HepG2 (cell line): ENCODE results near the gene S100A16. TPM values are rescaled to one million over a fixed set of nuclear protein-coding genes. Genes with fewer than 3 reads are reported as not detected.
A peak's percentile ranks its signal among the peaks of the same experiment; 100 is the strongest.

ENCODE experiments used
- ARHGAP35 ChIP-seq: sonication (generic); formaldehyde crosslinking; IDR thresholded peaks from 2 replicates; pipeline ENCODE4 v1.9.0; 2022; ENCODE audit warnings: mild to moderate bottlenecking, inconsistent platforms, moderate library complexity, missing genetic modification reagents, borderline replicate concordance
- ASH2L ChIP-seq: fragments of 300-600, 200-600 bp; sonication (generic); IDR thresholded peaks from 2 replicates; pipeline ENCODE4 v1.7.0; 2017; ENCODE audit warnings: low read depth, mild to moderate bottlenecking, moderate library complexity, mixed read lengths, low read length; ENCODE audit not compliant: insufficient read length
- CEBPB ChIP-seq: IDR thresholded peaks from 2 replicates; pipeline ENCODE4 v1.6.1; 2011; ENCODE audit warnings: low read depth, low read length, improper control_type of control experiment, borderline replicate concordance
- NR0B2 ChIP-seq: sonication (generic); formaldehyde crosslinking; IDR thresholded peaks from 2 replicates; pipeline ENCODE4 v1.4.0; 2020; ENCODE audit warnings: mild to moderate bottlenecking, missing genetic modification reagents
- RBFOX2 ChIP-seq: fragments of 200-400 bp; formaldehyde crosslinking; IDR thresholded peaks from 2 replicates; pipeline ENCODE4 v1.6.1; 2017; ENCODE audit warnings: low read depth, mild to moderate bottlenecking, low read length
- SRF ChIP-seq: IDR thresholded peaks from 2 replicates; pipeline ENCODE4 v1.6.1; 2011; ENCODE audit warnings: mild to moderate bottlenecking, low read depth, low read length, moderate library complexity
- TARDBP ChIP-seq: sonication (generic); formaldehyde crosslinking; IDR thresholded peaks from 2 replicates; pipeline ENCODE4 v1.8.0; 2022; ENCODE audit warnings: mild to moderate bottlenecking, missing genetic modification reagents
- THAP11 ChIP-seq: IDR thresholded peaks from 2 replicates; pipeline ENCODE4 v1.6.1; 2016; ENCODE audit warnings: missing biosample characterization, missing genetic modification reagents
- ZFP41 ChIP-seq: sonication (generic); formaldehyde crosslinking; IDR thresholded peaks from 2 replicates; pipeline ENCODE4 v1.4.0; 2020; ENCODE audit warnings: mild to moderate bottlenecking, missing genetic modification reagents, borderline replicate concordance
- ZFP91 ChIP-seq: sonication (generic); formaldehyde crosslinking; IDR thresholded peaks from 2 replicates; pipeline ENCODE4 v1.9.0; 2022; ENCODE audit warnings: missing genetic modification reagents, mild to moderate bottlenecking, borderline replicate concordance
- ZGPAT ChIP-seq: IDR thresholded peaks from 2 replicates; pipeline ENCODE4 v1.6.1; 2016; ENCODE audit warnings: mild to moderate bottlenecking
- ZNF17 ChIP-seq: sonication (generic); formaldehyde crosslinking; IDR thresholded peaks from 2 replicates; pipeline ENCODE4 v1.5.0; 2020; ENCODE audit warnings: mild to moderate bottlenecking, missing genetic modification reagents
- ZNF275 ChIP-seq: sonication (generic); formaldehyde crosslinking; IDR thresholded peaks from 2 replicates; pipeline ENCODE4 v1.8.0; 2022; ENCODE audit warnings: missing genetic modification reagents, mild to moderate bottlenecking, inconsistent platforms, borderline replicate concordance
- ZNF354B ChIP-seq: sonication (generic); formaldehyde crosslinking; IDR thresholded peaks from 2 replicates; pipeline ENCODE4 v1.8.0; 2022; ENCODE audit warnings: mild to moderate bottlenecking, missing genetic modification reagents
- ZNF784 ChIP-seq: sonication (generic); formaldehyde crosslinking; IDR thresholded peaks from 2 replicates; pipeline ENCODE4 v1.5.1; 2020; ENCODE audit warnings: missing genetic modification reagents, mild to moderate bottlenecking, borderline replicate concordance
- ZNF841 ChIP-seq: sonication (generic); formaldehyde crosslinking; IDR thresholded peaks from 2 replicates; pipeline ENCODE4 v1.8.1; 2023; ENCODE audit warnings: missing genetic modification reagents, borderline replicate concordance
- polyA plus RNA-seq, 8 experiments: library from polyadenylated mRNA; depleted of rRNA in 3 of 8; stranded (reverse) in 7 of 8; unstranded in 1 of 8; fragments of >200 nt; fragmentation: Illumina TruSeq in 4 of 8; extraction: Trizol in 4 of 8; gene quantifications; 2 replicates each; pipeline versions ENCODE4 v1.2.1 to v1.2.3, GENCODE V29; 2011 to 2016; ENCODE audit warnings: low read depth in 4 of 8, missing spikeins in 1 of 8, mixed read lengths in 1 of 8; ENCODE audit not compliant: insufficient read depth in 1 of 8
- total RNA-seq, 5 experiments: library from RNA; depleted of rRNA; stranded (reverse); fragments of >200 nt; fragmentation: Illumina TruSeq; extraction: Trizol; gene quantifications; 2 replicates each; pipeline ENCODE4 v1.2.3, GENCODE V29; 2016; ENCODE audit warnings: low read depth in 1 of 5
- TF ChIP-seq, protein P1 (sequence below): IDR thresholded peaks from 2 replicates; pipeline ENCODE4 v1.6.1; 2012; ENCODE audit warnings: low read length, improper control_type of control experiment

S100A16 gene
- total and polyA plus RNA-seq, 2 of the 13 experiments (the other 11 are each of a cell fraction or from before 2014, with no cell fraction given), result 46.0 to 195 TPM

DNA sequence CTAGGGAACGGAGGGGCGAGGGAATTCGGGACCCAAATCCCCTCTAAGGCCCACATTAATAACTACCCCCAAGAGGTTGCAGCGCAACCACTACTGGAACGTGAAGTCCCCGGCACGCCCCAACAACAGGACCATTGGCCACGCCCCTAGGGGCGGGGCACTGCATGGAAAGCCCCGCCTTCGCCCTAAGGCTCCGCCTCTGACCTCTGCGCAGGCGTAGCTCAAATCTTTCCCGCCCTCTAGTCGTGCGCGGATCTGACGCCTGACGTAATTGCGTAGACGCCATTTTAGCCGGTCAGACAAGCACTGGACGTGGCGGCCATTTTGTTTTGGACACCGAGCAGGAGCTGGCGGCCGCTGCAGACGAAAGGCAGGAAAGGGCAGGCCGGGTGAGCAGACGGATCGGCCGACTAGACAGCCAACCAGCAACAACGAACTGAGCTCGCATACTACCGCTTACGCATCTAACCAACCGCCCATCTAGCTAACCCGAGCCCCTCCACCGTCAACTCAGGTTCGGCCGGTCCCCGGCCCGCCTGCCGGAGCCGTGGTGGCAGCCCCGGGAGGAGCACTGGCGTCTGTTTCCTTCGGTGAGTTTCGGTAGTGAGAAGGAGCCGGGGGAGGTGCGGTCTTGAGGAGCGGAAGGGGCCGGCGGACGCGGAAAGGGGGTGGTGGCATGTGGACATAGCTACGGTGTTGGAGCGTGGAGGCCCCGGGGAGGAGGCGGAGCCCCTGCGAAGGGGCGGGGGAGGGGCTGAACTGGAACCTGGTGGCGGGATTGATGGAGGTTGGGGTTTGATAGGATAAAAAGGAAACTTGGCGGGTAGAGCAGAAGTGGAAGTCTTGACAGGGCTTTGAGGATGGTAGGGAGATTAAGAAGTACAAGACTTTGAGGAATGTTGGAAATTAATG is 21.1 kb upstream of the S100A16 start, which contains the start of gene CHTOP (continued):
- TF ChIP-seq ARHGAP35 (peak; percentile 71; the same call in 1 of the 2 replicates), ZNF17 (CRISPR knock-in tag) (no peak), SRF (no peak), ZGPAT (CRISPR knock-in tag) (peak; percentile 78), ZNF841 (CRISPR knock-in tag) (no peak), ZFP41 (CRISPR knock-in tag) (no peak), THAP11 (CRISPR knock-in tag) (peak; percentile 90), ZFP91 (CRISPR knock-in tag) (peak; percentile 93), ZNF354B (CRISPR knock-in tag) (no peak), TARDBP (CRISPR knock-in tag) (peak; percentile 90), ZNF784 (CRISPR knock-in tag) (peak; percentile 70; the same call in 1 of the 2 replicates), ZNF275 (CRISPR knock-in tag) (peak; percentile 46; the same call in 1 of the 2 replicates), NR0B2 (no peak; the same call in 1 of the 2 replicates), CEBPB (peak; percentile 36; the same call in 1 of the 2 replicates), ASH2L (peak; percentile 96), RBFOX2 (peak; percentile 96)
- TF ChIP-seq, protein P1, sequence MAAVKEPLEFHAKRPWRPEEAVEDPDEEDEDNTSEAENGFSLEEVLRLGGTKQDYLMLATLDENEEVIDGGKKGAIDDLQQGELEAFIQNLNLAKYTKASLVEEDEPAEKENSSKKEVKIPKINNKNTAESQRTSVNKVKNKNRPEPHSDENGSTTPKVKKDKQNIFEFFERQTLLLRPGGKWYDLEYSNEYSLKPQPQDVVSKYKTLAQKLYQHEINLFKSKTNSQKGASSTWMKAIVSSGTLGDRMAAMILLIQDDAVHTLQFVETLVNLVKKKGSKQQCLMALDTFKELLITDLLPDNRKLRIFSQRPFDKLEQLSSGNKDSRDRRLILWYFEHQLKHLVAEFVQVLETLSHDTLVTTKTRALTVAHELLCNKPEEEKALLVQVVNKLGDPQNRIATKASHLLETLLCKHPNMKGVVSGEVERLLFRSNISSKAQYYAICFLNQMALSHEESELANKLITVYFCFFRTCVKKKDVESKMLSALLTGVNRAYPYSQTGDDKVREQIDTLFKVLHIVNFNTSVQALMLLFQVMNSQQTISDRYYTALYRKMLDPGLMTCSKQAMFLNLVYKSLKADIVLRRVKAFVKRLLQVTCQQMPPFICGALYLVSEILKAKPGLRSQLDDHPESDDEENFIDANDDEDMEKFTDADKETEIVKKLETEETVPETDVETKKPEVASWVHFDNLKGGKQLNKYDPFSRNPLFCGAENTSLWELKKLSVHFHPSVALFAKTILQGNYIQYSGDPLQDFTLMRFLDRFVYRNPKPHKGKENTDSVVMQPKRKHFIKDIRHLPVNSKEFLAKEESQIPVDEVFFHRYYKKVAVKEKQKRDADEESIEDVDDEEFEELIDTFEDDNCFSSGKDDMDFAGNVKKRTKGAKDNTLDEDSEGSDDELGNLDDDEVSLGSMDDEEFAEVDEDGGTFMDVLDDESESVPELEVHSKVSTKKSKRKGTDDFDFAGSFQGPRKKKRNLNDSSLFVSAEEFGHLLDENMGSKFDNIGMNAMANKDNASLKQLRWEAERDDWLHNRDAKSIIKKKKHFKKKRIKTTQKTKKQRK, result no peak
